Neuron (in vitro differentiated cells): ENCODE measurements around the gene GNAQ.

Source experiments
- H2AFZ ChIP-seq: one replicate; pipeline ENCODE4 v1.6.1; 2013; ENCODE audit warnings: low read depth, mild to moderate bottlenecking, inconsistent platforms, low read length, moderate library complexity
- H3K27me3 ChIP-seq: one replicate; pipeline ENCODE4 v1.6.1; 2013; ENCODE audit warnings: low read length; ENCODE audit not compliant: insufficient read depth
- H3K36me3 ChIP-seq: one replicate; pipeline ENCODE4 v1.6.1; 2013; ENCODE audit warnings: low read length; ENCODE audit not compliant: insufficient read depth
- H3K4me1 ChIP-seq: one replicate; pipeline ENCODE4 v1.6.1; 2013; ENCODE audit warnings: low read length; ENCODE audit not compliant: insufficient read depth
- H3K4me3 ChIP-seq: 2 replicates; pipeline ENCODE4 v1.5.1; 2013; ENCODE audit warnings: mild to moderate bottlenecking, low read length, moderate library complexity
- H3K9me3 ChIP-seq: one replicate; pipeline ENCODE4 v1.6.1; 2013; ENCODE audit warnings: low read length

The GNAQ gene

DNA sequence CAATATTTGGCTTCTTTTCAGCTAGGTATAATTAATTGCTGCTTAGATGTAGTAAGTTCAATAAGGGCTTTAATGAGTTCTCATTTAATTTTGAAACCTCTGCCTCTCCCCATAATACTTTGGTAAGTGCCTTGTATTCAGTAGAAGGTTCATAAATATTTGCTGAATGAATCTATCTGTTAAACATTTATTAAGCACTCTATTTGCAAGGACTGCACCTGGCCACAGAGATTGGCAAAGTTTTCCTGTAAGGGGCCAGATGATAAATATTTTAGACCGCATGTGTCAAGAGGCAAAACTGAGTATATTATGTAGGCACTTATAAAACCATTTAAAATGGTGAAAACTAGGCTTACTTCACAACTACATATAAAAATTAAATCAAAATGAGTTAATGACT lies 364.5 kb downstream of the GNAQ start:
- no peaks in the 10 kb centered on the region for H3K36me3 ChIP-seq
- no peak overlapping the region for H2AFZ ChIP-seq
- no peak overlapping the region for H3K4me3 ChIP-seq
- H3K9me3 ChIP-seq, result no peaks in the 10 kb centered on the region
- H3K27me3 ChIP-seq, result no peaks in the 10 kb centered on the region
- no peaks in the 10 kb centered on the region for H3K4me1 ChIP-seq
